Testis (tissue), 3 donors: ENCODE measurements around the gene CHRNA1. TPM values are rescaled to one million over a fixed set of nuclear protein-coding genes. Genes with fewer than 3 reads are reported as not detected.
"Not testable (repeated sequence)": the region's sequence is repeated elsewhere in the genome, so short reads cannot be mapped to it uniquely, and the experiment has no call there.

Experiments
- DNase-seq: peaks from one replicate; pipeline ENCODE4 v3.0.0-alpha.2; 2019
- H3K27ac ChIP-seq, 2 donors: fragments of 200-600 bp; sonication (generic); one replicate each; pipeline ENCODE4 v1.5.1; 2019
- H3K27me3 ChIP-seq: fragments of 200-600 bp; sonication (generic); one replicate; pipeline ENCODE4 v1.5.1; 2019
- H3K36me3 ChIP-seq: fragments of 200-600 bp; sonication (generic); one replicate; pipeline ENCODE4 v1.5.1; 2017; ENCODE audit warnings: low read depth; ENCODE audit errors: missing control alignments
- H3K4me1 ChIP-seq: fragments of 200-600 bp; sonication (generic); one replicate; pipeline ENCODE4 v1.5.1; 2019
- H3K4me3 ChIP-seq, 2 donors: fragments of 200-600 bp; sonication (generic); one replicate each; pipeline ENCODE4 v1.5.1; 2017 to 2019
- H3K9me3 ChIP-seq: fragments of 200-600 bp; sonication (generic); one replicate; pipeline ENCODE4 v1.5.1; 2017
- CTCF ChIP-seq, 3 experiments: fragments of 450-650 bp in 2 of 3; fragments of 200-600 bp in 1 of 3; sonication (generic) in 1 of 3; IDR thresholded peaks; one replicate each; pipeline ENCODE4 v1.5.1; 2016 to 2019; ENCODE audit warnings: antibody characterized with exemption in 3 of 3, mild to moderate bottlenecking in 2 of 3, moderate library complexity in 1 of 3
- POLR2A ChIP-seq: fragments of 450-650 bp; IDR thresholded peaks from one replicate; pipeline ENCODE4 v1.6.1; 2017; ENCODE audit warnings: antibody characterized with exemption, mild to moderate bottlenecking, moderate library complexity
- WGBS, 2 donors: methylation state at CpG; one replicate each; pipeline ENCODE4 v1.1.5; 2018; 5-methylcytosine and 5-hydroxymethylcytosine counted together
- intact Hi-C: fragments of 100-400 bp; cut with DNase I; formaldehyde crosslinking; loops from one replicate; pipeline ENCODE4 v1.15.1; 2023; ENCODE audit warnings: low total_unique reads
- polyA plus RNA-seq: library from polyadenylated mRNA; stranded (reverse); fragments of 350-450 nt; fragmentation: Illumina TruSeq; extraction: RNeasy Lipid Tissue Mini Kit (QIAGEN cat#74804); gene quantifications from one replicate; pipeline ENCODE4 v1.2.3, GENCODE V29; 2014; ENCODE audit warnings: low read depth, low replicate concordance; ENCODE audit not compliant: insufficient read depth
- total RNA-seq, 2 donors: library from RNA; depleted of rRNA; stranded (reverse); fragments of >200 nt; gene quantifications; one replicate each; pipeline ENCODE4 v1.2.3, GENCODE V29; 2016

The CHRNA1 gene
- total and polyA plus RNA-seq, 3 donors from 2014 or later = 0.25 to 2.7 (median 1.2) TPM

GRCh38 chr2:174713686-174714085 lies 50.6 kb downstream of the CHRNA1 start:
- no peaks in the 10 kb centered on the region for H3K27me3 ChIP-seq
- DNase-seq = no peak
- H3K27ac ChIP-seq = no peak overlapping the region
- intact Hi-C loops = no loop called here
- no peak for TF ChIP-seq POLR2A
- no peak for TF ChIP-seq CTCF (IDR thresholded peaks at IDR 0.05)
- H3K4me3 ChIP-seq = no peak overlapping the region
- H3K36me3 ChIP-seq = no peaks in the 10 kb centered on the region
- WGBS, 2 donors = 94 to 100% methylated on average over 2 of the region's 2 CpGs
- no peaks in the 10 kb centered on the region for H3K9me3 ChIP-seq
- no peaks in the 10 kb centered on the region for H3K4me1 ChIP-seq

GRCh38 chr2:174711206-174711605 lies 53.1 kb downstream of the CHRNA1 start:
- 87 to 89% methylated on average over 6 of the region's 6 CpGs for WGBS, 2 donors
- intact Hi-C loops = no loop called here

GRCh38 chr2:174709416-174710004 lies 54.8 kb downstream of the CHRNA1 start:
- intact Hi-C loops, H3K27me3 ChIP-seq, H3K4me1 ChIP-seq, H3K36me3 ChIP-seq, H3K4me3 ChIP-seq, H3K27ac ChIP-seq, H3K9me3 ChIP-seq, DNase-seq: not testable (repeated sequence)
- 82% methylated on average over 32 of the region's 32 CpGs; no CpG with 5 or more reads in 1 of the 2 donors for WGBS, 2 donors

More at GRCh38 chr2:174711206-174711605, 53.1 kb downstream of the CHRNA1 start:
- no peaks in the 10 kb centered on the region for H3K9me3 ChIP-seq
- H3K27ac ChIP-seq = no peak overlapping the region
- H3K4me3 ChIP-seq = no peak overlapping the region
- H3K36me3 ChIP-seq = no peaks in the 10 kb centered on the region
- no peak for TF ChIP-seq CTCF (IDR thresholded peaks at IDR 0.05)
- no peak for TF ChIP-seq POLR2A
- H3K27me3 ChIP-seq = no peaks in the 10 kb centered on the region
- no peak for DNase-seq
- H3K4me1 ChIP-seq = no peaks in the 10 kb centered on the region

- 55 to 72% methylated on average over 9 of the region's 9 CpGs for WGBS, 2 donors
- no peaks in the 10 kb centered on the region for H3K9me3 ChIP-seq
- intact Hi-C loops = no loop called here
- H3K4me1 ChIP-seq = no peaks in the 10 kb centered on the region
- DNase-seq = peak; percentile 42
- H3K27ac ChIP-seq = no peak overlapping the region
- H3K27me3 ChIP-seq = no peaks in the 10 kb centered on the region
- no peaks in the 10 kb centered on the region for H3K36me3 ChIP-seq
- TF ChIP-seq CTCF (IDR thresholded peaks at IDR 0.05) = no peak
- TF ChIP-seq POLR2A = no peak
- H3K4me3 ChIP-seq = no peak overlapping the region
Measured at GRCh38 chr2:174708713-174709112, 55.6 kb downstream of the CHRNA1 start.

- no peak overlapping the region for H3K4me3 ChIP-seq
- DNase-seq = no peak
- H3K4me1 ChIP-seq = no peaks in the 10 kb centered on the region
- H3K27me3 ChIP-seq = no peaks in the 10 kb centered on the region
- H3K36me3 ChIP-seq = no peaks in the 10 kb centered on the region
- H3K27ac ChIP-seq = no peak overlapping the region
- TF ChIP-seq CTCF (IDR thresholded peaks at IDR 0.05) (no peak), POLR2A (no peak)
- H3K9me3 ChIP-seq = no peaks in the 10 kb centered on the region
- intact Hi-C loops = no loop called here
- WGBS, 2 donors = 57 to 74% methylated on average over 4 of the region's 4 CpGs
Measured at GRCh38 chr2:174705321-174705720, 59.0 kb downstream of the CHRNA1 start.
